HepG2 (cell line): ENCODE results near the gene ROM1. TPM values are rescaled to one million over a fixed set of nuclear protein-coding genes. Genes with fewer than 3 reads are reported as not detected.

Experiments used
- ATAC-seq: fragments of 200-7000 bp; cut with Tn5 transposase; 3 replicates; pipeline ENCODE4 v1.9.1; 2020; ENCODE audit warnings: mild to moderate bottlenecking, moderate library complexity
- BruUV-seq: library from RNA; stranded (reverse); fragments of 400-500 nt; replicated peaks from 2 replicates; lab custom pipeline; 2021; lab: Mats Ljungman, UMichigan
- CTCF ChIA-PET: fragments of 300-600 bp; formaldehyde crosslinking; extraction: SDS; loops from one replicate; lab custom pipeline; 2021; ENCODE audit warnings: low total read pairs, inconsistent platforms, low intra/inter-chr PET ratio; lab: Yijun Ruan, JAX
- POLR2A ChIA-PET: fragments of 350-600 bp; sonication (Branson Sonifier 250); formaldehyde crosslinking; loops from one replicate; lab custom pipeline; 2020; ENCODE audit warnings: antibody characterized with exemption, inconsistent platforms; lab: Yijun Ruan, JAX
- DNase-seq: peaks from one replicate; pipeline ENCODE4 v3.0.0-alpha.2; 2015; ENCODE audit warnings: low spot score
- FAIRE-seq: peaks from 3 replicates; lab custom pipeline; 2011; peaks lifted over from hg19 to GRCh38; lab: Jason Lieb, UNC
- H2AFZ ChIP-seq: one replicate; pipeline ENCODE4 v1.6.1; 2011; ENCODE audit warnings: low read length, inconsistent platforms
- H3K27ac ChIP-seq: fragments of 300-600 bp; 3 replicates; pipeline ENCODE4 v1.8.0; 2011; ENCODE audit warnings: mixed run types, mild to moderate bottlenecking, mixed read lengths, low read length, inconsistent platforms; ENCODE audit not compliant: insufficient read depth; ENCODE audit errors: extremely low read length
- H3K27me3 ChIP-seq, 2 experiments: fragments of 200-600 bp in 1 of 2; 2 replicates in 1 of 2; 3 replicates in 1 of 2; pipeline versions ENCODE4 v1.6.0 to v1.8.0; 2011; ENCODE audit warnings: low read length in 2 of 2, mild to moderate bottlenecking in 2 of 2, moderate library complexity in 2 of 2, inconsistent platforms in 1 of 2; ENCODE audit not compliant: insufficient read depth in 2 of 2, control insufficient read depth in 1 of 2
- H3K36me3 ChIP-seq, 2 experiments: fragments of 200-600 bp in 1 of 2; replicated peaks in 1 of 2; 2 replicates in 1 of 2; 3 replicates in 1 of 2; pipeline versions ENCODE4 v1.5.1 to v1.8.0; 2011; ENCODE audit warnings: low read length in 2 of 2, inconsistent platforms in 1 of 2; ENCODE audit not compliant: insufficient read depth in 2 of 2, control insufficient read depth in 1 of 2
- H3K4me1 ChIP-seq: 2 replicates; pipeline ENCODE4 v1.5.1; 2012; ENCODE audit warnings: low read length, inconsistent platforms; ENCODE audit not compliant: insufficient read depth
- H3K4me2 ChIP-seq: 2 replicates; pipeline ENCODE4 v1.6.0; 2011; ENCODE audit warnings: low read depth, low read length, inconsistent platforms
- H3K4me3 ChIP-seq, 3 experiments: fragments of 200-600 bp in 1 of 3; sonication (generic), shearing (Covaris generic) in 1 of 3; replicated peaks in 1 of 3; 2 replicates each; pipeline ENCODE4 v1.5.1; 2011 to 2016; ENCODE audit warnings: low read length in 3 of 3, inconsistent platforms in 2 of 3, low read depth in 2 of 3, mild to moderate bottlenecking in 2 of 3, control low read depth in 1 of 3, mixed read lengths in 1 of 3; ENCODE audit not compliant: insufficient read depth in 1 of 3
- H3K79me2 ChIP-seq: one replicate; pipeline ENCODE4 v1.6.1; 2011; ENCODE audit warnings: low read length, inconsistent platforms; ENCODE audit not compliant: insufficient read depth
- H3K9ac ChIP-seq: 2 replicates; pipeline ENCODE4 v1.6.0; 2011; ENCODE audit warnings: mild to moderate bottlenecking, low read depth, low read length, inconsistent platforms; ENCODE audit not compliant: insufficient read depth
- H3K9me3 ChIP-seq: 2 replicates; pipeline ENCODE4 v1.5.1; 2012; ENCODE audit warnings: mild to moderate bottlenecking, low read length
- H4K20me1 ChIP-seq: 2 replicates; pipeline ENCODE4 v1.6.0; 2011; ENCODE audit warnings: inconsistent platforms, mild to moderate bottlenecking, low read length, moderate library complexity; ENCODE audit not compliant: insufficient read depth
- ATF7-NPFF ChIP-seq: sonication (generic); formaldehyde crosslinking; IDR thresholded peaks from 2 replicates; pipeline ENCODE4 v1.8.1; 2023; ENCODE audit warnings: mild to moderate bottlenecking, low read depth, missing genetic modification reagents, moderate library complexity
- CAMTA2 ChIP-seq: sonication (generic); formaldehyde crosslinking; IDR thresholded peaks from 2 replicates; pipeline ENCODE4 v1.4.0; 2020; ENCODE audit warnings: mild to moderate bottlenecking, missing genetic modification reagents, borderline replicate concordance
- DDIT3 ChIP-seq: sonication (generic); formaldehyde crosslinking; IDR thresholded peaks from 2 replicates; pipeline ENCODE4 v1.4.0; 2020; ENCODE audit warnings: mild to moderate bottlenecking, missing genetic modification reagents
- FOXA1 ChIP-seq, 2 experiments: fragments of 450-650 bp in 1 of 2; sonication (generic) in 1 of 2; formaldehyde crosslinking in 1 of 2; IDR thresholded peaks; 2 replicates each; pipeline versions ENCODE4 v1.4.0 to v1.6.1; 2016 to 2020; ENCODE audit warnings: missing genetic modification reagents in 1 of 2
- HOXA7 ChIP-seq: sonication (generic); formaldehyde crosslinking; IDR thresholded peaks from 2 replicates; pipeline ENCODE4 v1.8.1; 2022; ENCODE audit warnings: mild to moderate bottlenecking, missing genetic modification reagents, moderate library complexity
- ISX ChIP-seq: sonication (generic); formaldehyde crosslinking; conservative IDR thresholded peaks from 2 replicates; pipeline ENCODE4 v1.5.0; 2020; ENCODE audit warnings: missing genetic modification reagents
- KLF9 ChIP-seq: IDR thresholded peaks from 2 replicates; pipeline ENCODE4 v1.6.1; 2016; ENCODE audit warnings: low read depth
- MXI1 ChIP-seq: IDR thresholded peaks from 3 replicates; pipeline ENCODE4 v1.6.1; 2012; ENCODE audit warnings: low read depth, low read length, inconsistent platforms, borderline replicate concordance
- NFE2 ChIP-seq: sonication (generic); formaldehyde crosslinking; IDR thresholded peaks from 2 replicates; pipeline ENCODE4 v1.4.0; 2020; ENCODE audit warnings: missing genetic modification reagents
- SP2 ChIP-seq: sonication (generic); formaldehyde crosslinking; IDR thresholded peaks from 2 replicates; pipeline ENCODE4 v1.5.1; 2020; ENCODE audit warnings: mild to moderate bottlenecking, missing genetic modification reagents
- SYNCRIP ChIP-seq: fragments of 200-400 bp; formaldehyde crosslinking; IDR thresholded peaks from 2 replicates; pipeline ENCODE4 v1.6.1; 2018; ENCODE audit warnings: mild to moderate bottlenecking, low read depth, low read length; ENCODE audit not compliant: insufficient read depth
- ZNF432 ChIP-seq: sonication (generic); formaldehyde crosslinking; IDR thresholded peaks from 2 replicates; pipeline ENCODE4 v1.5.0; 2020; ENCODE audit warnings: missing genetic modification reagents, mild to moderate bottlenecking, borderline replicate concordance
- ZNF552 ChIP-seq: sonication (generic); formaldehyde crosslinking; IDR thresholded peaks from 2 replicates; pipeline ENCODE4 v1.9.0; 2022; ENCODE audit warnings: missing genetic modification reagents, mild to moderate bottlenecking, borderline replicate concordance
- ZNF616 ChIP-seq: sonication (generic); formaldehyde crosslinking; IDR thresholded peaks from 2 replicates; pipeline ENCODE4 v1.5.0; 2020; ENCODE audit warnings: low read depth, mild to moderate bottlenecking, missing genetic modification reagents
- ZNF816 ChIP-seq: sonication (generic); formaldehyde crosslinking; IDR thresholded peaks from 2 replicates; pipeline ENCODE4 v1.8.0; 2022; ENCODE audit warnings: missing genetic modification reagents, mild to moderate bottlenecking, borderline replicate concordance
- ZSCAN22 ChIP-seq: sonication (generic); formaldehyde crosslinking; IDR thresholded peaks from 2 replicates; pipeline ENCODE4 v1.4.0; 2020; ENCODE audit warnings: mild to moderate bottlenecking, missing genetic modification reagents
- ZSCAN25 ChIP-seq: sonication (generic); formaldehyde crosslinking; IDR thresholded peaks from 2 replicates; pipeline ENCODE4 v1.8.0; 2022; ENCODE audit warnings: mild to moderate bottlenecking, missing genetic modification reagents
- WGBS: methylation state at CpG from one replicate; pipeline ENCODE4 v1.1.6; 2017; ENCODE audit warnings: low lambda C conversion rate; 5-methylcytosine and 5-hydroxymethylcytosine counted together
- in situ Hi-C: cut with HindIII; loops from 2 replicates; pipeline ENCODE4 v1.10.0; 2017; ENCODE audit warnings: low pct_unique_long_range_greater_than_20kb; ENCODE audit not compliant: extremely low pct_ligation_motif_present
- intact Hi-C: fragments of 100-400 bp; cut with micrococcal nuclease; formaldehyde crosslinking; loops from one replicate; pipeline ENCODE4 v1.10.0; 2022; ENCODE audit not compliant: unreplicated experiment
- polyA plus RNA-seq, 8 experiments: library from polyadenylated mRNA; depleted of rRNA in 3 of 8; stranded (reverse) in 7 of 8; unstranded in 1 of 8; fragments of >200 nt; fragmentation: Illumina TruSeq in 4 of 8; extraction: Trizol in 4 of 8; gene quantifications; 2 replicates each; pipeline versions ENCODE4 v1.2.1 to v1.2.3, GENCODE V29; 2011 to 2016; ENCODE audit warnings: low read depth in 4 of 8, missing spikeins in 1 of 8, mixed read lengths in 1 of 8; ENCODE audit not compliant: insufficient read depth in 1 of 8
- total RNA-seq, 5 experiments: library from RNA; depleted of rRNA; stranded (reverse); fragments of >200 nt; fragmentation: Illumina TruSeq; extraction: Trizol; gene quantifications; 2 replicates each; pipeline ENCODE4 v1.2.3, GENCODE V29; 2016; ENCODE audit warnings: low read depth in 1 of 5

The ROM1 gene
- total and polyA plus RNA-seq, 2 of the 13 experiments (the other 11 are each of a cell fraction or from before 2014, with no cell fraction given) = 1.2 to 2.4 TPM

GRCh38 chr11:62593434-62594044 is 19.5 kb upstream of the ROM1 start (continued):
- TF ChIP-seq SYNCRIP (no peak), MXI1 (0 out of 3 replicates have a peak, but pooled peaks have one; percentile 26)
- TF ChIP-seq, all 625 proteins: peak for 16

GRCh38 chr11:62595124-62595523 is 17.9 kb upstream of the ROM1 start:
- BruUV-seq = no TSS peak
- Histone ChIP-seq H2AFZ (no peak overlapping the region), H3K79me2 (peaks cover 28% of the 10 kb centered on the region), H4K20me1 (no peaks in the 10 kb centered on the region), H3K27me3 (no peaks in the 10 kb centered on the region; a peak in 1 of 5 replicates), H3K9ac (no peak overlapping the region), H3K4me1 (peaks cover 37% of the 10 kb centered on the region), H3K27ac (no peak overlapping the region), H3K4me3 (no peak overlapping the region), H3K36me3 (peaks cover 29 to 42% of the 10 kb centered on the region in 2 experiments), H3K4me2 (no peak overlapping the region), H3K9me3 (no peaks in the 10 kb centered on the region)
- CTCF ChIA-PET = no interaction called here
- TF ChIP-seq ATF7-NPFF (CRISPR knock-in tag) (no peak), SP2 (CRISPR knock-in tag) (no peak), ZNF816 (CRISPR knock-in tag) (no peak), NFE2 (CRISPR knock-in tag) (no peak), ZNF552 (CRISPR knock-in tag) (no peak), ZSCAN22 (CRISPR knock-in tag) (no peak), ZSCAN25 (CRISPR knock-in tag) (no peak), FOXA1 (IDR thresholded peaks at IDR 0.05) (no peak), FOXA1 (CRISPR knock-in tag; IDR thresholded peaks at IDR 0.05) (no peak), ZNF616 (CRISPR knock-in tag) (no peak), KLF9 (no peak), ZNF432 (CRISPR knock-in tag) (no peak), DDIT3 (CRISPR knock-in tag) (no peak), HOXA7 (no peak), CAMTA2 (no peak), ISX (CRISPR knock-in tag) (no peak)
- no peak for FAIRE-seq
- POLR2A ChIA-PET = interaction anchor here (1.9 kb wide), 1 partner anchor 17 kb away, joined by 5 read pairs; no protein-coding TSS in a partner anchor
- no peak for ATAC-seq
- in situ Hi-C loops (no loop called here), intact Hi-C loops (no loop called here)
- DNase-seq = no peak
- WGBS = 97% methylated on average over 8 of the region's 8 CpGs
